WTC11 (cell line): ENCODE data around the gene ULK4.

Experiments
- ATF2 ChIP-seq: sonication (generic); formaldehyde crosslinking; IDR thresholded peaks from 2 replicates; pipeline ENCODE4 v1.8.1; 2022; ENCODE audit warnings: low read depth, missing genetic modification reagents, borderline replicate concordance
- CTCF ChIP-seq: fragments of 200-600 bp; IDR thresholded peaks from 2 replicates; pipeline ENCODE4 v1.8.0; 2022; ENCODE audit warnings: antibody characterized with exemption
- E2F4 ChIP-seq: sonication (generic); formaldehyde crosslinking; IDR thresholded peaks from 2 replicates; pipeline ENCODE4 v1.8.1; 2022; ENCODE audit warnings: low read depth, mild to moderate bottlenecking, moderate library complexity, missing genetic modification reagents, borderline replicate concordance
- TCF7 ChIP-seq: sonication (generic); formaldehyde crosslinking; IDR thresholded peaks from 2 replicates; pipeline ENCODE4 v1.8.0; 2022; ENCODE audit warnings: mild to moderate bottlenecking, low read depth, missing genetic modification reagents, moderate library complexity
- TEAD1 ChIP-seq: sonication (generic); formaldehyde crosslinking; IDR thresholded peaks from 2 replicates; pipeline ENCODE4 v1.8.0; 2022; ENCODE audit warnings: mild to moderate bottlenecking, missing genetic modification reagents
- TEAD4 ChIP-seq: sonication (generic); formaldehyde crosslinking; IDR thresholded peaks from 2 replicates; pipeline ENCODE4 v1.8.0; 2022; ENCODE audit warnings: mild to moderate bottlenecking, missing genetic modification reagents
- ZNF232 ChIP-seq: sonication (generic); formaldehyde crosslinking; IDR thresholded peaks from 2 replicates; pipeline ENCODE4 v1.8.0; 2022; ENCODE audit warnings: mild to moderate bottlenecking, missing genetic modification reagents
- ZNF263 ChIP-seq: sonication (generic); formaldehyde crosslinking; IDR thresholded peaks from 2 replicates; pipeline ENCODE4 v1.8.1; 2022; ENCODE audit warnings: low read depth, mild to moderate bottlenecking, moderate library complexity, missing genetic modification reagents
- ZNF396 ChIP-seq: fragments of 250-450 bp; sonication (Bioruptor Pico); IDR thresholded peaks from 2 replicates; pipeline ENCODE4 v1.8.0; 2021; ENCODE audit warnings: mild to moderate bottlenecking, moderate library complexity, borderline replicate concordance
- TF ChIP-seq, protein P1 (sequence below): sonication (generic); formaldehyde crosslinking; IDR thresholded peaks from 2 replicates; pipeline ENCODE4 v1.8.0; 2022; ENCODE audit warnings: mild to moderate bottlenecking, missing genetic modification reagents

GRCh38 chr3:41346698-41347270, 615.1 kb downstream of the ULK4 start:
- TF ChIP-seq CTCF, result no peak
- TF ChIP-seq ZNF396, result no peak
- TF ChIP-seq ATF2 (CRISPR knock-in tag), result no peak
- TF ChIP-seq, protein P1, sequence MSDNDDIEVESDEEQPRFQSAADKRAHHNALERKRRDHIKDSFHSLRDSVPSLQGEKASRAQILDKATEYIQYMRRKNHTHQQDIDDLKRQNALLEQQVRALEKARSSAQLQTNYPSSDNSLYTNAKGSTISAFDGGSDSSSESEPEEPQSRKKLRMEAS, result no peak
- no peak for TF ChIP-seq E2F4 (CRISPR knock-in tag)
- TF ChIP-seq ZNF232, result no peak
- no peak for TF ChIP-seq TEAD4 (CRISPR knock-in tag)
- no peak for TF ChIP-seq ZNF263 (CRISPR knock-in tag)
- TF ChIP-seq TEAD1 (CRISPR knock-in tag), result no peak
- TF ChIP-seq TCF7 (CRISPR knock-in tag), result no peak
